GM18517 (cell line): ENCODE measurements around the gene DIS3L2.
"Not testable (repeated sequence)": the region's sequence is repeated elsewhere in the genome, so short reads cannot be mapped to it uniquely, and the experiment has no call there.

Experiments
- ATAC-seq: cut with Tn5 transposase; IDR thresholded peaks from one replicate; pipeline ENCODE4 v1.9.1; 2021; ENCODE audit warnings: mild to moderate bottlenecking, moderate library complexity; ENCODE audit not compliant: unreplicated experiment

Gene DIS3L2

DNA sequence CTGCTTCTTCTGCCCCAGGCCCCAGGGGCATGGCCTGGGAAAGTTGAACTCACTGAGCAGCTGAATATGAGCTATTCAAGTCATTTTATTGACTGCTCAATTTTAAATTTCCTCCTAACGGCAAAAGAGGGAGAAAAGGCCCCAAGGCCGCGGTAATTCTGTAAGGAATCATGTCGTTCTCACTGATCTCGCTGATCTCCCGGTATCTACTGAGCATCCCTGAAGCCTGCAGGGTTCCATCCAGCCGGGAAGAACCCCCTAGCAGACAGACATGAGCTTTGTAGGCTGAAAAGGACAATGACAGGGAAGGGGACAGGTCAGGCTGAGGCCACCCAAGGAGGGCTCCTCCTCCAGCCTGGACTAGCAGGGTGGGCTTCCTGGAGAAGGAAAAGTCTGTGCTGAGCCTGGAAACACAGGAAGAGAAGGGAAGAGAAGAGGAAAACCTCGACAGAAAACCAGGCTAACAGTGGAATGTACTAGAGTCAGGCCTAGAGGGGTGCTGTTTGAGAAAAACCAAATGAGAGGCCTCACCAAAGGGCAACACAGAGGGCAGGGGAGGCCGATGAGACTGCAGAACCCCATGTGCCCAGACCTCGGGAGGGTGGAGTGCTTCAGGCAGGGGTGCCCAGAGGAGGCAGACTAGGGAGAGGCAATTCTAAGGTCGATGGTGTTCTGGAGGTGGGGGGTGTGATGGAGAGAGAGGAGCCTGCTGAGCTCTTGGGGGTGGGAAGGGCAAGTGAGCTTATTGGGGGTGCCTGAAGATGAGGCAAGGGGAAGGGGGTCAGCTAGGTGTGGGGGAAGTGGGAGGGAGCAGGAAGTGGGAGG lies 32.4 kb upstream of the DIS3L2 start:
- no peak for ATAC-seq

DNA sequence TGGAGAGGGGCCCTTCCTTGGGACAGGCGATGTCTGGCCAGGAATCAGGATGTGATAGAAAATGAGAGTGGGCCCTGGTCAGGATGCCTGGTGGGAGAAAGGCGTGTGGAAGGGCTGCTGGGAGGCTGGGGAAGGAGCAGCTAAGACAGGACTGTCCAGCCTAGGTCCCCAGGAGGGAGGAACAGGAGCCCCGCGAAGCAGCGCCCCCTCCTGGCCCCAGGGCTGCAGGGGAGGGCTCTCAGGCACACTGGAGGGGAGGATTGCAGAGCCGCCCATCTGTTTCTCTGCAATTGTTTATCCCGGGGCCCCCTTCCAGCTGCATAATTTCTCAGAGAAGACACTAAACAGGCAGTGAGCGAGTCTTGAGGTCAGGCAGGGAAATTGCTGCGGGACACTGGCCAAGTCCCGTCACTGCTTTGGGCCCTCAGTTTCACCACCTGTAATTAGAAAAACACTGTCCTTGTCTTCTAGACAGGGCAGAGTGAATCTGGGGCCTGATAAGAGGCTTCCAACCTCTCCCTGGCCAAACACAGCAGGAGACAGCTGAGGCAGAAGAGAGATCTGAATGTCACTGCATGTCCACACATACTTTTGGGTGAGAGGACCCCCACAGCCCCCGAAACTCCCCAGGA lies 31.4 kb upstream of the DIS3L2 start:
- ATAC-seq = no peak

DNA sequence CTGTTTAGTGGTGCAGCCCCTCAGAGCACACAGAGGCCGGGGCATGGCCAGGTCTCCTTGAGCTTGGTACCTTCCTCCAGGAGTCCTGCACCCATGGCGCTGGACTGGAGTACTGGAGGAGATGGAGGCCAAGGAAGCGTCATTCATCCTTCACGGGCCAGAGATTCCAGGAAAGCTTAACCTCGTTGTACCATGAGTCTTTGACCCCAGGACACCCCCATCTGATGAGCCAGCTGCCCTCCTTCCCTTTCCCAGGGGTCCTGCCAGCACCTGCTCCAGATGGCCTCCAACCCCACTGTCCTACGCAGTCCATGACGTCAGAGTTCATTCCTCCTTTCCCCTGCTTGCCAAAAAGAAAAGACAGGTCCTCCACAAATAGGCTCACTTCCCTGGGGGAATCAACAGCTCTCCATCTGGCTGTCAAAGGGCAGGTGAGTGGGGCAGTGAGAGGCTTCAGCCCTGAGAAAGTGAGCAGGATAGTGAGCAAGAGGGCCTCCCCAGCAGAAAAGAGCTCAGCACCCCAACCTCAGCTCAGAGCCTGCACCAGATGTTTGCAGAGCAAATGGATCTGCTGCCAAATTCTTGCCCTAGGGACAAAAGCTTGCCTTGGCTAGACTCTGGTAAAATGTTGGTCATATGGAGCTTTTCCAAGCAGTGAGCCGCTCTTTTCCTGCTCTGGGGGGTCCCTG lies 30.8 kb upstream of the DIS3L2 start:
- ATAC-seq = no peak

DNA sequence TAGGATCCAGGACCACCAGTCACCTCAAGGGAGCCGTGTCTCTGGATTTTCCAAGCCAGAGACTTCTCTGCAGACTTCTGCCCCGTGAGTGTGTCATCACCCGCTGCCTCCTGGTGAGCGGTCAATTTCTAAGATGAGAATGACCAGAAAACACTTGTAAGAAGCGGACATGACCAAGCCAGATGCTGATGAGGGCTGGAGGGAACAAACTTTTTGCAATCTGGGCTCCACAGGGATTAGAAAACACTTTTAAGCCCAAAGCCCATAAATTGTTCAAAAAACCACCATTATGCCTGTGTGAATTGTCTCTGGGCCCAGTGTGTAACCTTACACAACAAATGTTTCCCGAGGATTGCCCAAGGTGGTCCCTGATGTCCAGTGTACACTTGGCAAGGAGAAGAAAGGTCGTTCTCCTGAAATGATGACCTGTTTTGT lies 30.0 kb upstream of the DIS3L2 start:
- ATAC-seq = no peak

DNA sequence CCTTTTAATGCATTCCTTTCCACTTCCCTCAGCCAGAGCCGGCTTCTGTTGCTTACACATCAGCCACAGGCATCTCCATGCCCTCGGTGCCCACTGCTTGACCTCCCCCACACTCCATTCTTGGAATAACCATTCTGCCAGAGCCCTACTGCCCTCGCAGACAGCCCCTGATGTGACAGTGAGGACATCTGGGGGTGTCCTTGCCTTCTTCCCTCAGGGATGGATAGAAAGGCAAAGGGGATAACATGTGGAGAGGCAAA lies 28.9 kb upstream of the DIS3L2 start:
- ATAC-seq = no peak

DNA sequence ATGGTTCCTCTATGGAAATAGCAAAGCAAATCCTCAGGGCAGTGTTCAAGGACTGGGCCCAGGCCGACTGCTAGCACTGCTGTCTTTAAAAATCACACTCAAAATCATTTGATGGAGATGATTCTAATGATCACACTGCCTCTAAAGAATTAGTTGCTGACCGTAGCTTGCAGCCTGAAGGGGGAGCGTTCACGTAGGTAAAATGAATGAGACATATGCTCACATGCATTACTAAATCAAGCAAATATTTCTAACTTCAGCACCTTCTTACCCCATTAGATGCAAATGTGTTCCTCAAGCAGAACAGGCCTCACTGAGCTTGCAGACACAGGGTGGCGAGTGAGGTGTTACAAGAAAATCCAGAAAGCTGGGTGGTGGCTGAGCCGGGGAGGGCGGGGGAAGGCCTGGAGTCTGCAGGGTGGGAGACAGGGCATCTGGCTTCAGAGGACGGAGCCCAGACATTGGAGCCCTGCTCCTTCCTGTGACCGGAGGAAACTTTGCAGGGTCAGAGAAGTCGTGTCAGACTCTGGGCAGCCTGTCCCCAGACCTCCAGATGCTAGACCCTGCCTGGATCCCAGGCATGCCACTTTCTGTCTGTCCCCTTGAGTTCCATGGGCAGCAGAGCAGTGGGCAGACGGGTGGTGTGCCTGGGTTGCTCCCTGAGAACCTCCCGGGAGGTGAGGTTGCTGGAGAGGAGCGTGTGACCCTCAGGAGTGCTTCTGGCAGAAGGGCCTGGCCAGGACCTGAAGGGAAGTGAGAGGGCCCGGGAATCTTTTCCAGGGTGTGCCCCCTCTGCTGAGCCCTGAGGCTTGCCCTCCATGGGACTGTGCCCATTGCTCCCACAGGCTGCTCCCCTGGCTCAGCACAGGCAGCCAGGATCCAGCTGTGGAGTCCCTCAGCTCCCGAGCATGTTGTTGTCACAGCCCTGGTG lies 28.3 kb upstream of the DIS3L2 start:
- no peak for ATAC-seq

DNA sequence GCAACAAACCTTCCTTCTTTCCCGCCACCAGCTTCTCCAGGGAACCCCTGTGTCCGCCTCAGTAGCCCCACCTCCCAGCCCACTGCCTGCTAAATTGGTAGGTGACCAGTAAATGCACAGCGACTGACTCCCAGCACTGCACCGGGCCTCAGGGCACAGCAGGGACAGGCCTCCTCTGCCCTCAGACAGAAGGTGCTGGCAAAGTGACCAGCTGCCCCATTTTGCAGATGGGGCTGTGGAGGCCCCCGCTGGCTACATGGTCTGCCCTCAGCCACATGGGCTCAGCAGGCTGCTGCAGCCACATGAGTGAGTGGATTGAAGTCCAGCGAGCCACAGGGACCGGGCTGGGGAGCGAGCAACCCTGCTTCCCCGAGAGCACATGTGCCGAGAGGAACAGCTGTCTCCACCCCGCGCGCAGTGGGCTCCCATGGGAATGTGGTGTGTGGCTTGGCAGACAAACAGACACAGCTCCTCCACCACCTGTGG lies 27.6 kb upstream of the DIS3L2 start:
- no peak for ATAC-seq

DNA sequence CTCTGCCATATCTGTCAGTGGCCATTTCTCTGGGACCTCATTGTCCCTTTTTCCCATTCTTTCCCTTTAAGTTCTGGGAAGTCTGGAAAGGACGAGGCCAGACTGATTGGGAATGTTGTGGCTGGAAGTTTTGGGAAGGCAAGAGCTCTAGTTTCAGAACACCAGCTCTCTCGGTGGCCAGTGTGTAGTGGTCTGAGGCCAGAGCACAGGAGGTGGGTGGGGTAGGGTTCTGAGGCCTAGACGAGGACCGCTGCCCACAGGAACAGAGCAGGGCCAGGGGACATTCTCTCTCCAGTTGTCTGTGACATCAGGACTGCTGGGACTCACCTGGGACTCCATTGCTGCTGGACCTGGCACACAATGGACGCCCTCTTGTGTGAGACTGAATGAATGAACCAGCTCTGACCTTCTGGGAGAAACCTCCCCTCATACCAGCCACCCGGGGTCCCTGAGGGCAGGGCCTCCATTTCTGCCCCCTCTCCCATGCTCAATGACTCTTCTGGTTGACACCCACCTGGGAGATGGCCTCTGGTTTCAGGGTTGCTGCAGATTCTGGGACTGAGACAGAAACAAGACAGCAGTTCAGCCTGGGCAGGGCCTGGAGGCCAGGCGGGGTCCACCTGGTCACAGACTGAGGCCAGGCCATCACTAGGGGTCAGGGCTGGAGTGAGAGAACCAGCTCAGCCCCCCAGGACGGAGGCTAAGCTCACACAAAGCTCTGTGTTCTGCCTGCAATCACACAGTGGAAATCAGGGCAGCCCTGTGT lies 26.9 kb upstream of the DIS3L2 start:
- no peak for ATAC-seq

DNA sequence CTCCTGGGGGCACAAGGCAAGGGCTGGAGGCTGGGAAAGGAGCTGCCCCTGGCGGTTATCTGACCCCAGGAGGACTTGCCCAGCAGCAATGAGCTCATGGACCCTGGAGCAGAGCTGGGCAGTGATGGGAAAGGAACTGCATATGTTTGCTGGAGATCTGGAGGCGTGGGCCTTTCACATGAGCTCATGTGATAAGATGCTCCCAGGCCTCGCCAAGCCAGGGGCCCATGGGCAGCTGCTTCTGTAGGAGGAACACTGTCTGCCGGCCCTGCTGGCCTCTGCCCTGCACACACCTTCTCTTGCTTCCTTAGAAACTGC lies 26.3 kb upstream of the DIS3L2 start:
- no peak for ATAC-seq

DNA sequence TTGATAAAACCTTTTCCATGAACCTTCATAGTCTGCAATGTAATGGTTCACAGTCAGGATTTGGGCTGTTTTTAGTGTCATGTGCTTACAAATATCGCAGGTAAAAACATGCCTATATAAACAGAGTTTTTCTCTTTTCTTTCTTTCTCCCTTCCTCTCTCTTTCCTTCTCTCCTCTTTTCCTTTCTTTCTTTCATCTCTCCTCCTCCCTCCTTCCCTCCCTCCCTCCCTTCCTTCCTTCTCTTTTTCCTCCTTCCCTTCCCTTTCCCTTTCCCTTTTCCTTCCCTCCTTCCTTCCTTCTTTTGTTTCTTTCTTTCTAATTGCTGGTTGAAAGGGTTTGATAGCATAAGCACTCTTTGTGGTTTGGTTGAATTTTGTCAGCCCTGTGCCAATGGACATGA lies 25.7 kb upstream of the DIS3L2 start:
- ATAC-seq = no peak

DNA sequence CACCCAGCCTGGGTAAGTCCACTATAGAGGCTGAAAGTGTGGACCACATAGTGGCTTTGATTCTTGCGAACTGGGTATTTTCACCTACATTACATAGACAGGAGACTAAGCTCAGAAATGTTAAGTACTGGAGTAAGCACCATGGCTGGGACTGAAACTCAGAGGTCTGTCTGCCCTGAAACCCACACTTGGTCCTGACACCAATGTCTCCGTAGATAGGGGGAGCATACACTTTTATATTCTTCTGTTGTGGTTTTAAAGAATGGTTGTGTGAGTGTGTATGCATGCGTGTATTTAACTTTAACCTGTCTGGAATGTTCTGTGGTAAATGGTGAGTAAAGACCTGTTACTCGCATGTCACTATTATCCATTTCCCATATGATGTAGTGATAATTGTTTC lies 25.0 kb upstream of the DIS3L2 start:
- no peak for ATAC-seq

DNA sequence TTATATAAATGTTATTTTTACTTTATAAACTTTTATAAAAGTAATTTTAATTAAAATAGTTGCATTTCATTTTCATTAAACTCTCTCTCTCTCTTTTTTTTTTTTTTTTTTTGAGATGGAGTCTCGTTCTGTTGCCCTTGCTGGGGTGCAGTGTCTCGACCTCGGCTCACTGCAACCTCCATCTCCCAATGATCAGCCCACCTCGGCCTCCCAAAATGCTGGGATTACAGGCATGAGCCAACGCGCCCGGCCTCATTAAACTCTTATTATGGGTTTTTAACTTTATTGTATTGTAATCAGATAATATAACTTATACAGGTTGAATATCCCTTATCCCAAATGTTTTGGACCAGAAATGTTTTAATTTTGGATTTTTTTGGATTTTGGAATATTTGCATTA lies 24.5 kb upstream of the DIS3L2 start:
- no peak for ATAC-seq

DNA sequence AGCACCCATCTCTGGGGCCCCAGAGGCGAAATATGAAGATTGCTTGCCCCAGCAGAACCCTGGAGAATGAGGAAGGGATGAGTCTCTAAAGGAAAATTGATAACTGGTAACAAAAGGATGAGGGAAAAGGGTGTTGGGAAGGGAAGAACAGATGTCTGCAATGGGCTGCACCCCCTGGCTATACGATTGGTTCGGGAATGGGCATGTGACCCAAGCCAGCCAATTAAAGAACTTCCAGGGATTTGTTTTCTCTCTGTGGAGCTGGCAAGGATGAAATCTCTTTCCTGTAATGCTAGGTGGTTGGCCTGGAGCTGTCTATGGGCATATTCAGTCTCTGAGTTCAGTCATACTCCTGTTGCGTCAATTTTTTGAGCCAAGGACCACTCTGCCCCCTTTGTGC lies 22.5 kb upstream of the DIS3L2 start:
- no peak for ATAC-seq

DNA sequence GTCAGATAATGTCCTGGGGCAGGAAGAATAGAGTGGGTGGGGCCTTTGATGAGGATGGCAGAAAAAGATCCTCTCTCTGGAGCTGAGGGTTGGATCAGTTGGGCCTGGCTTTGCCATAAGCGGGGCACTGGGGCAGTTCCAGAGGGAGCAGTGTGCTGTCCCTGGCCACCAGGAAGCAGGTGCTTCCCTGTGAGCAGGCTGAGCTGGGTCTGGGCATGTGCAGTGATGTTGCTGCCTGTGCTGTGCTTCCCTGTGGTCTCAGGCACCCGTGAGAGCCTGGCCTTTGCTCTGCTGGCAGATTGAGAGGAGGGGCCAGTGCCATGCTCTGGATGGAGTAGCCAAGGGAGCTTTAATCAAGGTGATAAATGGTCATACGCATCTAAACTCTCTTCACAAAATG lies 20.7 kb upstream of the DIS3L2 start:
- no peak for ATAC-seq

DNA sequence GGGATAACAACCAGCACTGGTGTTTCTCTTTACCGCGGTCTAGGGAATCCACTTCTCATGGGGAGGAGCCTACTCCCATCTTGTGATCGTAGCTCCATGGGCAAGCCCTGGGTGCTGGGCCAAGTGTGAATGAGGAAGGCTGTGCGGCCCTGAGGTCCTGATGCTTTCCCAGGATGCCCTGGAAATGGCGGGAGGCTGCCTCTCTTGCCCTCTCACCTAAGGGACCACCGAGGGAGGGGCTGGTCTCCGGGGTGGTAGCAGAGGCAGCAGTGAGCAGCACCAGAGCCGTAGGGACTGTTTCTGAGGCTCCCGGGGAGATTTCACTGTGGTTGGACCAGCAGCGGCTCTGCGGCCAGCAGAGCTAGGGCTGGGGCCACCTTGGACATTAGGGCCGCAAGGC lies 19.8 kb upstream of the DIS3L2 start:
- no peak for ATAC-seq

DNA sequence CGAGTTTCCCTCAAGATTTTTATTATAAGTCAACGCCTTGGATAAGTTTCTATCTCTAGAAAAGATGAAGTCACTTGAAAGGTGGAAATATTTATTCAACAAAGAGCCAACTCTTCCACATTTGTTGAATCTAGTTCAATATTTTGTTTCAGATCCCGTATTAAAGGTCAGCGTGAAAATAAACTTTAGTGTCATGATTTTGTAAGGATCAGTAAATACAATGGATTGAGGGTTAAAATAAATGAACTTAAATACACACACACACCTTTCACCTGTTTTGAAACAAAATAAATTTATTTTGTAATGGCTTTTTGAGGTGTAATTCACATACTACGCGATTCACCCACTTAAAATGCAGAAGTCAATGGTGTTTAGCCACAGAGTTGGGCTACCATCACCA lies 19.3 kb upstream of the DIS3L2 start:
- ATAC-seq = no peak

DNA sequence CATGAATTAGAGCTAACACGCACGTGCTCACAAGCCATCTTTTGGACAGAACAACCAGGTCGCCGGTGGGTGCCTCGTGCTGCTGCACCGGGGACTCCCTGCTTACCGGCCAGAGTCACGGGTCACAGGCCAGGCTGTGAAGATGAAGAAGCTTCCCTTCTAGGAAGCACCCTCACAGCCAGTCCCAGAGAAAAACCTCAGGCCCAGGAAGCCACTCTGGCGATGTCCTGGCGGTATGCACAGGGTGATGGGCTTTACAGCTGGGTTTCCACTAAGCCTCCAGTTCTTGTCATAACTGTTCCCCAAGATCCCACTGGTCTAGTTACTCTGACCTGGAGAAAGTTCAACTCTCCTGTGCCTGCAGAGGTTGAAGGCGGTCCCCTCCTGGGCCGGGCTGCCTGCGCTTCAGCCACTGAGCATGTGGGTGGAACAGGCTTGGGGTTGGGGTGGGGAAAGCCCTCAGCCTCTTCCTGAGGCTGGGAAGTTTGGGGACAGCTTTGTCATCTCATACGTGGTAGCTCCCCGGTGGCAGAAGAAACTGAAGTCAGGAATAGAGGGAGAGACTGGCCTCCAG lies 15.2 kb upstream of the DIS3L2 start:
- no peak for ATAC-seq

DNA sequence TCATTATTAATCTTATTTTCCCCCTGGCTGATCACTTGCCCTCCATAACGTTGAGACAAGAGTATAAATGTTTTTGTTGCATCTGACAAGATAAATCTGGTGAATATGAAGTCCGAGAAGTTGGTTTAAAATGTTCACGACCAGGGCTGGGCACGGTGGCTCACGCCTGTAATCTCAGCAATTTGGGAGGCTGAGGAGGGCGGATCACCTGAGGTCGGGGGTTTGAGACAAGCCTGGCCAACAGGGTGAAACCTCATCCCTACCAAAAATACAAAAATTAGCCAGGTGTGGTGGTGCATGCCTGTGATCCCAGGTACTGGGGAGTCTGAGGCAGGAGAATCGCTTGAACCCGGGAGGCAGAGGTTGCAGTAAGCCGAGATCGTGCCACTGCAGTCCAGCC lies 14.4 kb upstream of the DIS3L2 start:
- ATAC-seq = not testable (repeated sequence)

DNA sequence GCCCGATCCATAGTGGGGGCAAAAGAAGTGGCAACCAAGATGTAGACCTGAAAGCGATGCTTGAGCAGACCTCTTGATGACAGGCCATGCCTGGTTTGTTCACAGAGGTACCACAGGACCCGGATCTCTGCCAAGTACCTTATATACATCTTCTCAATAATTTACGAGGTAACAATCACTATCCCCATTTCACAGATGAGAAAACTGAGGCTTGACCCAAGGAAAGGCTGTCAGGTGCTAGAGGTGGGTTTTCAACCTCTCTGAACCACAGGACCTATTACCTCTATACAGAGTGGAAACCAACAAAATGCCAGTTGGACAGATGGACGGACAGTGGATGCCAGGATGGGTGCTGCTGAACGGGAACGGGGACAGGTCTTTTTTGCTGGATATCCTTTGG lies 13.8 kb upstream of the DIS3L2 start:
- no peak for ATAC-seq

DNA sequence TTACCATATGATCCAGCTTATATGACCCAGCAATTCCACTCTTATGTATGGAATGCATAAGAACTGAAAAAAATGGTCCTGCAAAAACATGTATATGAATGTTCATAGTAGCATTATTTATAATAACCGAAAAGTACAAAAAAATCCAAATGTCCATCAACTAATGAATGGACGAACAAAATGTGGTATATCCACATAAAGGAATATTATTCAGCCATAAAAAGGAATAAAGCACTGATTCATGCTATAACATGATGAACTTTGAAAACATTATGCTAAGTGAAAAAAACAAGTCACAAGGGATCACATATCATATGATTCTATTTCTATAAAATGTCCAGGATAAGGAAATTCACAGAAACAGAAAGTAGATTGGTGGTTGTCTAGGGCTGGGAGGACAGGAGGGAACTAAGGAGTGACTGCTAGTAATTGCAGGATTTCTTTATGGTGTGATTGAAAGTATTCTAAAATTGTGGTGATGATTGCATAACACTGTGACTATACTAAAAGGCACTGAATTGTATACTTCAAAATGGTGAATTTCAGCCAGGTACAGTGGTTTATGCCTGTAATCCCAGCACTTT lies 10.0 kb upstream of the DIS3L2 start:
- ATAC-seq = no peak
